NCI-H1092 treated with DMSO at 0.1 percent for 48 hours (cell line): Measurements from ENCODE around the gene ZNF660.
A peak's percentile ranks its signal among the peaks of the same experiment; 100 is the strongest.

ENCODE experiments used
- DNase-seq: peaks from one replicate; lab custom pipeline; 2025; lab: John Stamatoyannopoulos, UW

The ZNF660 gene

DNA sequence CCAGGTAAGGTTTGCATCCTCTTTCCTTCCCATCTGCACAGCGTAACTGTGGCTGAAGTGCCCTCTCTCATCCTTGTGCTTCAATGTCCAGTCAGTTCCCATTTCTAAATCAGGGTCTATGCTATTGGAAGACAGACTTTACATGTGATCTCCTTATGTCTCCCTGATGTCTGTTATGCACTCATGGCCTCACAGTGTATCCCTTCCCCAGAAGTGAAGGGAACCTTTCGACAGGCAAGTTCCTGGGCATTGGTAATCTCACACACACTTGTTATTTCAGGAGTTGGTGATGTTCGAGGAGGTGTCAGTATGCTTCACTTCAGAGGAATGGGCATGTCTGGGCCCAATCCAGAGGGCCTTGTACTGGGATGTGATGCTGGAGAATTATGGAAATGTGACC is 47.4 kb downstream of the ZNF660 start:
- DNase-seq = no peak

DNA sequence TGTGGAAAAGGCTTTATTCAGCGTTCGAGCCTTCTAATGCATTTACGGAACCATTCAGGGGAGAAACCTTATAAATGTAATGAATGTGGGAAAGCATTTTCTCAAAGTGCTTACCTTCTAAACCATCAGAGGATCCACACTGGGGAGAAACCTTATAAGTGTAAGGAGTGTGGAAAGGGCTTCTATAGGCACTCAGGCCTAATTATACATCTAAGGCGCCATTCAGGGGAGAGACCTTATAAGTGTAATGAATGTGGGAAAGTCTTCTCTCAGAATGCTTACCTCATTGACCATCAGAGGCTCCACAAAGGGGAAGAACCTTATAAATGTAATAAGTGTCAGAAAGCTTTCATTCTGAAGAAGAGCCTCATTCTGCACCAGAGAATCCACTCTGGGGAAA is 57.6 kb downstream of the ZNF660 start:
- DNase-seq = no peak

DNA sequence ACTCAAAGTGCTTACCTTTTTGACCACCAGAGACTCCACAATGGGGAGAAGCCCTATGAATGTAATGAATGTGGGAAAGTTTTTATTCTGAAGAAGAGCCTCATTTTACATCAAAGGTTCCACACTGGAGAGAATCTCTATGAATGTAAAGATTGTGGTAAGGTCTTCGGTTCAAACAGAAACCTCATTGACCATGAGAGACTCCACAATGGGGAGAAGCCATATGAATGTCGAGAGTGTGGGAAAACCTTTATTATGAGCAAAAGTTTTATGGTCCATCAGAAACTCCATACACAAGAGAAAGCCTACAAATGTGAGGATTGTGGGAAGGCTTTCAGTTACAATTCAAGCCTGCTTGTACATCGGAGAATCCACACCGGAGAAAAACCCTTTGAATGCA is 58.3 kb downstream of the ZNF660 start:
- DNase-seq = no peak

DNA sequence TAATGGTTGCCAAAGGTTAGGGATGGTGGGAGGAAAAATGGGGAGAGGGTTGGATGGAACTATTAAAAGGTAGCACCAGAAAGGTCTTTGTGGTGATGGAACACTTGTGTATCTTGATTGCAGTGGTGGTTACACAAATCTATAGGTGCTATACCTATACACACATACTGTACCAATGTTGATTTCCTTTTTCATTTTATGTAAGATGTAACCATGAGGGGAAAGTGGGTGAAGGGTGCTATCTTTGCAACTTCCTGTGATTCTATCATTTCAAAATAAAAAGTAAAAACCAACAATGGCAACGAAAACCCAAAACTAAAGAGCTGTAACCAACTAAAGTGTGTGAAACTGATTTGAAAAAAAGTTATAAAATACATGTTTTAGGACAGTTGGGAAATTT is 63.0 kb downstream of the ZNF660 start:
- no peak for DNase-seq

DNA sequence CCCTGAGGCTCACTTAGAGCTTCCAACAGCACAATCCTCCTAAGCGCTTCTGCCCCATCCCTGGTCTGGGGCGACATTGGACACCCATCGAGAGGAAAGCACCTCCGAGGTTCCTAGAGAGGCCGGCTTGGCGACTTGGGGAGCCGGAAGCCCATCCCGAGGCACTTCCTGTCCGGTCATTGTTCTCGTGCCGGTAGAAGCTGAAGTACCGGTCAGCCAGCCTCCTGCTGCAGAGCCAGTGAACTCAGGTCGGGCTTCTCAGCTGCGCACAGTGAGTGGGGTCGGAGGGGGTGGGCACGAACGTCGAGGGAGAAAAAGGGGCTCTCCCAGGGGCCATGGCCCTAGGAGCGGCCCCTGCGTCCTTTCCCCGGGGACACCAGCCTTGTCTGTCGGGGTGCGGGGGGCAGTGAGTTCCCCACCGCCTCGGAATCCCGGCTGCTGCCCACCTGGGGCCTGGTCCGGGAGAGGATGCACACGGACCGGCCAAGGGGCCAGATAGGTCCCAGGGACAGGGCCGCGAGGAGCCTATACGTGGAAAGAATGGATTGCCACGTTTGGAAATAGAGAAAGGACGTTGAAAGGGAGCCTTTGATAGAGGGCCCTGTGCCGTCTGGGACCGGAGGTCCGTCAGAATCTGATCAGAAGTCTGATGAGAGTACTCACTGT is 63.9 kb downstream of the ZNF660 start, which contains the start of gene ZNF35:
TSS of gene ZNF35 (plus strand) at position 169 of the 666 bp plus-strand sequence. CDS start 2,336 bp downstream, outside the sequence.
- DNase-seq = peak; percentile 63
